GM12874 (cell line): ENCODE data around the gene ARHGEF10L.

ENCODE experiments used
- CTCF ChIP-seq: IDR thresholded peaks from 2 replicates; pipeline ENCODE4 v1.5.1; 2011; ENCODE audit warnings: low read depth, mild to moderate bottlenecking, control low read depth, low read length, moderate library complexity; ENCODE audit not compliant: insufficient read depth

ARHGEF10L gene

GRCh38 chr1:17742583-17742982 lies 203.1 kb downstream of the ARHGEF10L start:
- TF ChIP-seq CTCF: no peak

- TF ChIP-seq CTCF: no peak
These were observed 203.6 kb downstream of the ARHGEF10L start for GRCh38 chr1:17743008-17743647.

- no peak for TF ChIP-seq CTCF
These were observed 204.4 kb downstream of the ARHGEF10L start for GRCh38 chr1:17743925-17744324.

GRCh38 chr1:17744666-17745478 lies 205.4 kb downstream of the ARHGEF10L start:
- no peak for TF ChIP-seq CTCF

GRCh38 chr1:17745479-17745955 lies 206.0 kb downstream of the ARHGEF10L start:
- TF ChIP-seq CTCF: no peak

GRCh38 chr1:17746920-17747319 lies 207.4 kb downstream of the ARHGEF10L start:
- TF ChIP-seq CTCF: no peak
